Measurements from ENCODE around the gene TAX1BP3. TPM values are rescaled to one million over a fixed set of nuclear protein-coding genes. Genes with fewer than 3 reads are reported as not detected.
A peak's percentile ranks its signal among the peaks of the same experiment; 100 is the strongest.

TAX1BP3 gene
- total and polyA plus RNA-seq, 2 experiments from 2014 or later, result 98.7 to 134 TPM

- H2AFZ ChIP-seq, result peak overlapping the region; percentile 96
- ATAC-seq, result peak; percentile 17
Measured at GRCh38 chr17:3636908-3637373, 31.4 kb downstream of the TAX1BP3 start.

More at GRCh38 chr17:3636908-3637373, 31.4 kb downstream of the TAX1BP3 start:
- H3K79me2 ChIP-seq (replicated peaks; ENCODE audit: insufficient read depth), result peaks cover 49% of the 10 kb centered on the region
- no peaks in the 10 kb centered on the region for H3F3A ChIP-seq (replicated peaks; ENCODE audit: low read depth)
- DNase-seq (ENCODE audit: low spot score), result peak; percentile 52
- no peaks in the 10 kb centered on the region for H3K36me3 ChIP-seq (ENCODE audit: insufficient read depth)
- no peaks in the 10 kb centered on the region for H3K9me3 Mint-ChIP-seq
- peaks cover 11% of the 10 kb centered on the region; the same call in 1 of the 2 replicates for H3K4me1 ChIP-seq (ENCODE audit: insufficient read depth)
- peak overlapping the region; percentile 48; the same call in 1 of the 2 replicates for H3K27ac Mint-ChIP-seq
- H3K4me2 ChIP-seq, result peak overlapping the region; percentile 96
- TF ChIP-seq EZH2 (IDR thresholded peaks at IDR 0.05; ENCODE audit: low read depth, unreplicated experiment), result no peak
- no peak for TF ChIP-seq CTCF (conservative IDR thresholded peaks at IDR 0.05; ENCODE audit: low read depth in 2 of 2)
- no peak for TF ChIP-seq POLR2AphosphoS5 (IDR thresholded peaks at IDR 0.05; ENCODE audit: low read depth)
- TF ChIP-seq JUNB (IDR thresholded peaks at IDR 0.05; ENCODE audit: unreplicated experiment), result no peak
- TF ChIP-seq NANOG (IDR thresholded peaks at IDR 0.05; ENCODE audit: borderline replicate concordance), result no peak
- no peak for TF ChIP-seq STAT1 (IDR thresholded peaks at IDR 0.05; ENCODE audit: unreplicated experiment)
- TF ChIP-seq ZNF462 (CRISPR knock-in tag; IDR thresholded peaks at IDR 0.05), result no peak
- TF ChIP-seq ETS1 (IDR thresholded peaks at IDR 0.05), result no peak
- no peak for TF ChIP-seq CREB1 (CRISPR knock-in tag; IDR thresholded peaks at IDR 0.05; ENCODE audit: low read depth)
- peak overlapping the region; percentile 97; the same call in 1 of the 2 replicates for H3K27ac ChIP-seq (ENCODE audit: low read depth)
- peaks cover 12% of the 10 kb centered on the region for H3K36me3 Mint-ChIP-seq (ENCODE audit: low read depth)
- H4K20me1 ChIP-seq (replicated peaks; ENCODE audit: insufficient read depth), result peaks cover 11% of the 10 kb centered on the region
- H3K4me3 Mint-ChIP-seq, result peak overlapping the region; percentile 93
- H3K4me3 ChIP-seq, result peak overlapping the region; percentile 94
- no peaks in the 10 kb centered on the region for H3K27me3 ChIP-seq (ENCODE audit: insufficient read depth)
- no peaks in the 10 kb centered on the region for H3K9me2 ChIP-seq (ENCODE audit: insufficient read depth)
- H3K27me3 Mint-ChIP-seq (ENCODE audit: insufficient read depth, low read depth, poor library complexity), result peaks cover 11% of the 10 kb centered on the region
- H3K4me1 Mint-ChIP-seq, result peaks cover 16% of the 10 kb centered on the region

Data from GM23338 (cell line).